AG09309 (cell line): ENCODE data around the gene CDH1.

Experiments used
- DNase-seq: peaks from one replicate; pipeline ENCODE4 v3.0.0-alpha.2; 2010; ENCODE audit warnings: low read depth
- H3K4me3 ChIP-seq: 2 replicates; pipeline ENCODE4 v1.5.1; 2011; ENCODE audit warnings: mild to moderate bottlenecking, low read depth, low read length, moderate library complexity; ENCODE audit not compliant: control insufficient read depth
- CTCF ChIP-seq: IDR thresholded peaks from 2 replicates; pipeline ENCODE4 v1.5.1; 2011; ENCODE audit warnings: mild to moderate bottlenecking, low read depth, low read length, inconsistent platforms; ENCODE audit not compliant: insufficient read depth, control insufficient read depth; ENCODE audit errors: missing control alignments

The CDH1 gene

GRCh38 chr16:68869492-68870088 lies 132.5 kb downstream of the CDH1 start:
- no peak for TF ChIP-seq CTCF
- no peak for DNase-seq
- H3K4me3 ChIP-seq = no peak overlapping the region

GRCh38 chr16:68873635-68874471 lies 136.8 kb downstream of the CDH1 start:
- no peak for TF ChIP-seq CTCF
- no peak for DNase-seq
- no peak overlapping the region for H3K4me3 ChIP-seq

- H3K4me3 ChIP-seq = no peak overlapping the region
- no peak for TF ChIP-seq CTCF
- no peak for DNase-seq
These were observed 138.8 kb downstream of the CDH1 start for GRCh38 chr16:68875871-68876270.

- DNase-seq = no peak
- TF ChIP-seq CTCF = no peak
- H3K4me3 ChIP-seq = no peak overlapping the region
These were observed 146.6 kb downstream of the CDH1 start for GRCh38 chr16:68883685-68884084.

GRCh38 chr16:68884401-68884800 lies 147.3 kb downstream of the CDH1 start:
- no peak overlapping the region for H3K4me3 ChIP-seq
- no peak for DNase-seq
- no peak for TF ChIP-seq CTCF
